K562 (cell line): Measurements from ENCODE around the gene PHF21B. TPM values are rescaled to one million over a fixed set of nuclear protein-coding genes. Genes with fewer than 3 reads are reported as not detected.

Experiments
- ATAC-seq: fragments of 200-7000 bp; cut with Tn5 transposase; 3 replicates; pipeline ENCODE4 v1.9.1; 2020; ENCODE audit warnings: moderate library complexity
- BruUV-seq: library from RNA; stranded (reverse); fragments of 400-500 nt; replicated peaks from 2 replicates; lab custom pipeline; 2021; lab: Mats Ljungman, UMichigan
- CTCF ChIA-PET: fragments of 300-600 bp; formaldehyde crosslinking; extraction: SDS; loops from one replicate; lab custom pipeline; 2021; ENCODE audit warnings: low intra/inter-chr PET ratio; lab: Yijun Ruan, JAX
- POLR2A ChIA-PET: fragments of 300-600, 350-650 bp; sonication (Branson Sonifier 250); formaldehyde crosslinking; extraction: SDS; loops from one replicate; lab custom pipeline; 2021; ENCODE audit warnings: antibody characterized with exemption, inconsistent platforms; lab: Yijun Ruan, JAX
- DNase-seq, 4 experiments: peaks; one replicate each; pipeline versions ENCODE4 v3.0.0 to v3.0.0-alpha.2; 2011 to 2018; ENCODE audit warnings: low spot score in 3 of 4, mixed read lengths in 3 of 4; ENCODE audit errors: extremely low read depth in 1 of 4
- FAIRE-seq: peaks from 2 replicates; lab custom pipeline; 2011; peaks lifted over from hg19 to GRCh38; lab: Jason Lieb, UNC
- H2AFZ ChIP-seq: 2 replicates; pipeline ENCODE4 v1.6.0; 2011; ENCODE audit warnings: low read depth, low read length, control low read depth, inconsistent platforms
- H3K27ac ChIP-seq: fragments of 200-600 bp; 3 replicates; pipeline ENCODE4 v1.8.0; 2011; ENCODE audit warnings: low read depth, mild to moderate bottlenecking, control low read depth, inconsistent platforms, low read length, moderate library complexity, mixed read lengths; ENCODE audit errors: extremely low read depth
- H3K27me3 ChIP-seq, 2 experiments: fragments of 300-600 bp in 1 of 2; 2 replicates in 1 of 2; 3 replicates in 1 of 2; pipeline versions ENCODE4 v1.6.0 to v1.8.0; 2011; ENCODE audit warnings: inconsistent platforms in 2 of 2, low read length in 2 of 2, mild to moderate bottlenecking in 1 of 2, mixed read lengths in 1 of 2, moderate library complexity in 1 of 2; ENCODE audit not compliant: control insufficient read depth in 2 of 2, insufficient read depth in 2 of 2
- H3K36me3 ChIP-seq: fragments of 300-600 bp; 3 replicates; pipeline ENCODE4 v1.8.0; 2011; ENCODE audit warnings: mild to moderate bottlenecking, low read length, inconsistent platforms; ENCODE audit not compliant: control insufficient read depth, insufficient read depth
- H3K4me1 ChIP-seq, 2 experiments: fragments of 200-600 bp in 1 of 2; replicated peaks in 1 of 2; 2 replicates in 1 of 2; 3 replicates in 1 of 2; pipeline versions ENCODE4 v1.5.1 to v1.8.0; 2011; ENCODE audit warnings: inconsistent platforms in 2 of 2, low read length in 2 of 2, mild to moderate bottlenecking in 1 of 2, mixed read lengths in 1 of 2, moderate library complexity in 1 of 2; ENCODE audit not compliant: control insufficient read depth in 2 of 2, insufficient read depth in 2 of 2
- H3K4me2 ChIP-seq: 2 replicates; pipeline ENCODE4 v1.6.1; 2011; ENCODE audit warnings: low read length, control low read depth, inconsistent platforms, mixed read lengths; ENCODE audit not compliant: insufficient read depth
- H3K4me3 ChIP-seq: fragments of 200-600 bp; sonication (generic), shearing (Covaris generic); 2 replicates; pipeline ENCODE4 v1.5.1; 2016; ENCODE audit warnings: control low read depth, inconsistent platforms
- H3K79me2 ChIP-seq: fragments of 200-600 bp; 3 replicates; pipeline ENCODE4 v1.8.0; 2011; ENCODE audit warnings: low read length, inconsistent platforms; ENCODE audit not compliant: control insufficient read depth, insufficient read depth
- H3K9ac ChIP-seq, 2 experiments: 2 replicates each; pipeline versions ENCODE4 v1.6.0 to v1.6.1; 2011; ENCODE audit warnings: low read depth in 2 of 2, low read length in 2 of 2, control low read depth in 1 of 2, inconsistent platforms in 1 of 2, mild to moderate bottlenecking in 1 of 2, mixed read lengths in 1 of 2; ENCODE audit not compliant: insufficient read depth in 1 of 2
- H3K9me1 ChIP-seq: one replicate; pipeline ENCODE4 v1.6.0; 2011; ENCODE audit warnings: inconsistent platforms, mild to moderate bottlenecking, low read length, moderate library complexity; ENCODE audit not compliant: control insufficient read depth, insufficient read depth
- H3K9me3 ChIP-seq: replicated peaks from 2 replicates; pipeline ENCODE4 v1.5.1; 2011; ENCODE audit warnings: low read depth, low read length, inconsistent platforms; ENCODE audit not compliant: control insufficient read depth, insufficient read depth
- H4K20me1 ChIP-seq: replicated peaks from 2 replicates; pipeline ENCODE4 v1.6.1; 2011; ENCODE audit warnings: low read length, inconsistent platforms, mixed read lengths; ENCODE audit not compliant: control insufficient read depth, insufficient read depth
- BACH1 ChIP-seq: fragments of 200-800 bp; sonication (Bioruptor generic); IDR thresholded peaks from 2 replicates; pipeline ENCODE4 v1.6.1; 2016; ENCODE audit warnings: missing genetic modification characterization, missing compliant biosample characterization
- BMI1 ChIP-seq: fragments of 150-350 bp; IDR thresholded peaks from 2 replicates; pipeline ENCODE4 v1.6.1; 2014; ENCODE audit warnings: low read length
- CHD2 ChIP-seq: IDR thresholded peaks from 2 replicates; pipeline ENCODE4 v1.6.1; 2011; ENCODE audit warnings: low read depth, low read length
- ETV1 ChIP-seq: fragments of 450-650 bp; conservative IDR thresholded peaks from 2 replicates; pipeline ENCODE4 v1.6.1; 2016; ENCODE audit warnings: missing genetic modification characterization, control low read depth, low read depth, missing compliant biosample characterization
- FOXJ3 ChIP-seq: sonication (generic); formaldehyde crosslinking; IDR thresholded peaks from 2 replicates; pipeline ENCODE4 v1.4.0; 2020; ENCODE audit warnings: mild to moderate bottlenecking, missing genetic modification reagents
- FOXM1 ChIP-seq, 2 experiments: fragments of 450-650 bp in 1 of 2; sonication (generic) in 1 of 2; formaldehyde crosslinking in 1 of 2; IDR thresholded peaks; 2 replicates each; pipeline versions ENCODE4 v1.6.1 to v1.9.0; 2017 to 2022; ENCODE audit warnings: low read depth in 2 of 2, mild to moderate bottlenecking in 2 of 2, missing genetic modification reagents in 1 of 2, moderate library complexity in 1 of 2
- HNRNPL ChIP-seq: fragments of 200-400 bp; formaldehyde crosslinking; IDR thresholded peaks from 2 replicates; pipeline ENCODE4 v1.6.1; 2017; ENCODE audit warnings: low read depth, mild to moderate bottlenecking, low read length
- JUNB ChIP-seq: fragments of 450-650 bp; formaldehyde crosslinking; conservative IDR thresholded peaks from 2 replicates; pipeline ENCODE4 v1.4.0; 2020; ENCODE audit warnings: mild to moderate bottlenecking
- MAFF ChIP-seq: IDR thresholded peaks from 2 replicates; pipeline ENCODE4 v1.6.1; 2012; ENCODE audit warnings: low read length, improper control_type of control experiment
- MAFG ChIP-seq: fragments of 450-650 bp; conservative IDR thresholded peaks from 2 replicates; pipeline ENCODE4 v1.6.1; 2016; ENCODE audit warnings: missing genetic modification characterization, missing compliant biosample characterization
- MEIS2 ChIP-seq: fragments of 450-650 bp; IDR thresholded peaks from 2 replicates; pipeline ENCODE4 v1.6.1; 2014; ENCODE audit warnings: mild to moderate bottlenecking; ENCODE audit not compliant: partially characterized antibody
- NFE2 ChIP-seq: IDR thresholded peaks from 2 replicates; pipeline ENCODE4 v1.6.1; 2014; ENCODE audit warnings: antibody characterized with exemption, low read depth
- NONO ChIP-seq, 2 experiments: fragments of 200-400 bp in 1 of 2; fragments of 450-650 bp in 1 of 2; formaldehyde crosslinking in 1 of 2; IDR thresholded peaks; 2 replicates each; pipeline ENCODE4 v1.6.1; 2017; ENCODE audit warnings: low read depth in 2 of 2, mild to moderate bottlenecking in 2 of 2, moderate library complexity in 2 of 2, low read length in 1 of 2
- PTRF ChIP-seq: fragments of 450-650 bp; IDR thresholded peaks from 2 replicates; pipeline ENCODE4 v1.6.1; 2016; ENCODE audit warnings: mild to moderate bottlenecking, missing genetic modification characterization, missing compliant biosample characterization
- SRSF7 ChIP-seq: fragments of 200-400 bp; formaldehyde crosslinking; optimal IDR thresholded peaks from 2 replicates; pipeline ENCODE3; 2017; ENCODE audit warnings: mild to moderate bottlenecking, low read depth, low read length
- TBL1XR1 ChIP-seq, 2 experiments: IDR thresholded peaks; 2 replicates each; pipeline ENCODE4 v1.6.1; 2012; ENCODE audit warnings: improper control_type of control experiment in 2 of 2, low read length in 2 of 2, mild to moderate bottlenecking in 1 of 2
- U2AF2 ChIP-seq: fragments of 200-400 bp; formaldehyde crosslinking; optimal IDR thresholded peaks from 2 replicates; pipeline ENCODE3; 2017; ENCODE audit warnings: low read depth, mild to moderate bottlenecking, low read length
- ZNF146 ChIP-seq: IDR thresholded peaks from one replicate; pipeline ENCODE4 v1.6.1; 2018; ENCODE audit warnings: missing compliant biosample characterization; ENCODE audit not compliant: unreplicated experiment
- ZNF316 ChIP-seq: fragments of 450-650 bp; IDR thresholded peaks from 2 replicates; pipeline ENCODE4 v1.6.1; 2016
- ZNF707 ChIP-seq: fragments of 250-450 bp; sonication (Bioruptor Pico); conservative IDR thresholded peaks from 2 replicates; pipeline ENCODE4 v1.8.0; 2022; ENCODE audit warnings: inconsistent platforms, mild to moderate bottlenecking, moderate library complexity
- WGBS: fragments of 100-300 bp; shearing (Covaris generic); methylation state at CpG from one replicate; pipeline ENCODE4 v1.1.6; 2016; ENCODE audit warnings: low coverage, mixed read lengths; ENCODE audit not compliant: insufficient coverage; ENCODE audit errors: missing lambda C conversion rate; 5-methylcytosine and 5-hydroxymethylcytosine counted together
- in situ Hi-C: fragments of 300-500 bp; cut with MboI; formaldehyde crosslinking; loops from 4 replicates; pipeline ENCODE4 v1.15.0; 2018; ENCODE audit warnings: inconsistent platforms, mixed read lengths
- intact Hi-C: fragments of 100-400 bp; cut with micrococcal nuclease; formaldehyde crosslinking; loops from 2 replicates; pipeline ENCODE4 v1.14.2; 2022
- polyA plus RNA-seq, 8 experiments: library from polyadenylated mRNA; depleted of rRNA in 4 of 8; stranded (reverse) in 5 of 8; unstranded in 3 of 8; fragments of >200 nt; fragmentation: Nextera tagmentation in 2 of 8; fragmentation: Illumina TruSeq in 1 of 8; extraction: Ambion mirVana in 2 of 8; extraction: Trizol in 1 of 8; gene quantifications; 2 replicates each; pipeline versions ENCODE4 v1.2.1 to v1.2.3, GENCODE V29; 2011 to 2014; ENCODE audit warnings: inconsistent platforms in 1 of 8, missing spikeins in 1 of 8
- total RNA-seq, 7 experiments: library from RNA; depleted of rRNA in 6 of 7; stranded (reverse); fragments of >200 nt in 6 of 7; fragmentation: Illumina TruSeq in 2 of 7; extraction: Trizol in 2 of 7; gene quantifications; 2 replicates each; pipeline versions ENCODE4 v1.2.1 to v1.2.3, GENCODE V29; 2011 to 2021; ENCODE audit warnings: low replicate concordance in 1 of 7

The PHF21B gene
- total and polyA plus RNA-seq, 9 of the 15 experiments (the other 6 are each of a cell fraction or from before 2014, with no cell fraction given), result 0.04 TPM; not detected in 8

DNA sequence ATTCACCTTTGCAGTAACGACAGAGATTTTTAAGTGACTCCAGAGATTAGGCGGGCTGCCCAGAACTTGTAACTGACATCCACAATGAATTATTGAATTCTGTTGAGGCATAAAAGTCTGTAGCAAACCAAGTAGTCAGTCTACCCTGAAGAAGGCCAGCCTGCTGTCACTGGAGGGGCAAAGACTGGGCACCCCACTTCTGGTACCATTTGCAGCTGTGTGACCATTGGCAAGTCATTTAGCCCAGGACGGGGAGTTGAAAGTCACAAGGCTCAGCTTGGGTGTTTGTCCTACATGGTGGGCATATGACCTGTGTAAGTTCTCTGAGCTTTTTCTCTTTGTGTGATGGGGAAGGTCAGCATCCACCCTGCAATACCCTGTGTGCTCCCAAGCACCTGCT is 138.0 kb downstream of the PHF21B start:
- Histone ChIP-seq H3K9me1 (no peaks in the 10 kb centered on the region), H3K9me3 (no peaks in the 10 kb centered on the region), H3K4me2 (no peak overlapping the region), H3K9ac (no peak overlapping the region), H3K79me2 (no peaks in the 10 kb centered on the region), H3K4me3 (no peak overlapping the region), H3K36me3 (no peaks in the 10 kb centered on the region), H4K20me1 (no peaks in the 10 kb centered on the region), H3K4me1 (peaks cover 2 to 3% of the 10 kb centered on the region in 2 experiments; a peak in 3 of 5 replicates), H2AFZ (no peak overlapping the region), H3K27me3 (no peaks in the 10 kb centered on the region; a peak in 1 of 5 replicates), H3K27ac (no peak overlapping the region)
- BruUV-seq, result no TSS peak
- no peak for ATAC-seq
- ChIA-PET POLR2A (no interaction called here), CTCF (no interaction called here)
- DNase-seq, result no peak
- WGBS, result 0% methylated on average over 3 of the region's 3 CpGs
- intact Hi-C loops, result no loop called here
- TF ChIP-seq TBL1XR1 (IDR thresholded peaks at IDR 0.05; ENCODE audit: low read length in 2 of 2), result no peak
- TF ChIP-seq BMI1, result no peak
- TF ChIP-seq ZNF707 (CRISPR knock-in tag), result peak; percentile 91
- TF ChIP-seq CHD2, result no peak
- no peak for FAIRE-seq
- in situ Hi-C loops, result no loop called here

DNA sequence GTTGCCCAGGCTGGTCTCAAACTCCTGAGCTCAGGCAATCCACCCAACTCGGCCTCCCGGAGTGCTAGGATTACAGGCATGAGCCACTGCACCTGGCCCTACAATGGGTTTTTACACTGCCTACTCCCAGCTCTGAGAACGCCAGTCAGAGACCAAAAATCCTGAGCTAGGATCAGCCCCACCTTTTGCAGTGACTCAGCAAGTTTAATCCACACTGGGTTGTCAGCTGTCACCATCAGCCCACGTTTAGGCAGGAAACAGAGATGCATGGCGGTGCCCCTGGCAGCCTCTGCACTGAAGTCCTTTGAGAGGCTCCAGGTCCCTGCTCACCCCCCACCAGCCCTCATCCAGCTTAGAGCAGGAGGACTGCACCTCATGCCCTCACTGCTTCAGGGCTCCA is 139.8 kb downstream of the PHF21B start:
- Histone ChIP-seq H3K9me3 (no peaks in the 10 kb centered on the region), H3K36me3 (no peaks in the 10 kb centered on the region), H4K20me1 (no peaks in the 10 kb centered on the region), H3K4me2 (no peak overlapping the region), H3K9me1 (no peaks in the 10 kb centered on the region), H3K27me3 (no peaks in the 10 kb centered on the region; a peak in 2 of 5 replicates), H2AFZ (no peak overlapping the region), H3K27ac (no peak overlapping the region), H3K4me1 (peaks cover 2 to 3% of the 10 kb centered on the region in 2 experiments; a peak in 3 of 5 replicates), H3K4me3 (no peak overlapping the region), H3K79me2 (no peaks in the 10 kb centered on the region), H3K9ac (no peak overlapping the region)
- in situ Hi-C loops, result no loop called here
- ChIA-PET POLR2A (interaction anchor here (0.9 kb wide), 1 partner anchor 11 kb away, joined by 3 read pairs; no protein-coding TSS in a partner anchor), CTCF (no interaction called here)
- FAIRE-seq, result peak; percentile 84
- intact Hi-C loops, result no loop called here
- BruUV-seq, result no TSS peak
- WGBS, result 3% methylated on average over 5 of the region's 5 CpGs
- peak; percentile 43 to 60 (median 54) for DNase-seq
- ATAC-seq, result peak; percentile 93
- no peak for TF ChIP-seq FOXJ3
- TF ChIP-seq MAFG (tag), result peak; percentile 95
- TF ChIP-seq ZNF316, result peak; percentile 94
- no peak for TF ChIP-seq ETV1
- no peak for TF ChIP-seq PTRF (tag)
- TF ChIP-seq MAFF, result peak; percentile 91
- no peak for TF ChIP-seq SRSF7
- TF ChIP-seq NONO (IDR thresholded peaks at IDR 0.05; ENCODE audit: low read depth in 2 of 2, low read length in 1 of 2), result no peak
- TF ChIP-seq U2AF2, result no peak
- TF ChIP-seq ZNF146, result no peak
- no peak for TF ChIP-seq HNRNPL
- TF ChIP-seq NFE2, result peak; percentile 94
- TF ChIP-seq JUNB (CRISPR knock-in tag), result no peak
- TF ChIP-seq FOXM1 (IDR thresholded peaks at IDR 0.05; ENCODE audit: low read depth), result no peak
- TF ChIP-seq FOXM1 (CRISPR knock-in tag; IDR thresholded peaks at IDR 0.05; ENCODE audit: low read depth), result no peak
- TF ChIP-seq MEIS2, result peak; percentile 28
- TF ChIP-seq BACH1 (tag), result peak; percentile 61; the same call in 1 of the 2 replicates
